ENCODE results near the gene TRERF1.

The TRERF1 gene

GRCh38 chr6:42428326-42429041, 23.2 kb downstream of the TRERF1 start:
- DNase-seq: peak in 2 of 56 donors; percentile 19 to 27

GRCh38 chr6:42427871-42428270, 23.9 kb downstream of the TRERF1 start:
- DNase-seq: no peak

GRCh38 chr6:42426191-42426590, 25.5 kb downstream of the TRERF1 start:
- DNase-seq: no peak

- no peak for DNase-seq
Observed at GRCh38 chr6:42424906-42425474, 26.7 kb downstream of the TRERF1 start.

GRCh38 chr6:42423244-42423643, 28.5 kb downstream of the TRERF1 start:
- no peak for DNase-seq

GRCh38 chr6:42420741-42421140, 31.0 kb downstream of the TRERF1 start:
- no peak for DNase-seq

GRCh38 chr6:42419490-42420280, 32.0 kb downstream of the TRERF1 start:
- DNase-seq: no peak

GRCh38 chr6:42418724-42419123, 33.0 kb downstream of the TRERF1 start:
- DNase-seq: no peak

GRCh38 chr6:42417641-42418112, 34.0 kb downstream of the TRERF1 start:
- DNase-seq: no peak

GRCh38 chr6:42411406-42411805, 40.3 kb downstream of the TRERF1 start:
- no peak for DNase-seq

GRCh38 chr6:42410861-42411260, 40.9 kb downstream of the TRERF1 start:
- no peak for DNase-seq

- no peak for DNase-seq
Observed at GRCh38 chr6:42409581-42409980, 42.1 kb downstream of the TRERF1 start.

GRCh38 chr6:42407379-42407778, 44.3 kb downstream of the TRERF1 start:
- no peak for DNase-seq

- DNase-seq: no peak
Observed at GRCh38 chr6:42406306-42407280, 45.1 kb downstream of the TRERF1 start.

- no peak for DNase-seq
Observed at GRCh38 chr6:42405021-42405420, 46.7 kb downstream of the TRERF1 start.

- no peak for DNase-seq
Observed at GRCh38 chr6:42404484-42404883, 47.2 kb downstream of the TRERF1 start.

- DNase-seq: no peak
Observed at GRCh38 chr6:42403831-42404230, 47.9 kb downstream of the TRERF1 start.

GRCh38 chr6:42403421-42403820, 48.3 kb downstream of the TRERF1 start:
- no peak for DNase-seq

GRCh38 chr6:42402184-42402583, 49.5 kb downstream of the TRERF1 start:
- DNase-seq: no peak

- no peak for DNase-seq
Observed at GRCh38 chr6:42401613-42401951, 50.1 kb downstream of the TRERF1 start.

GRCh38 chr6:42400886-42401612, 50.7 kb downstream of the TRERF1 start:
- no peak for DNase-seq

Measured in amygdala (tissue), 56 donors.